H9 (cell line): Measurements from ENCODE around the gene HYDIN. TPM values are rescaled to one million over a fixed set of nuclear protein-coding genes. Genes with fewer than 3 reads are reported as not detected.
"Not testable (repeated sequence)": the region's sequence is repeated elsewhere in the genome, so short reads cannot be mapped to it uniquely, and the experiment has no call there.

Source experiments
- DNase-seq: peaks from one replicate; pipeline ENCODE4 v3.0.0-alpha.2; 2017
- H2AFZ ChIP-seq: one replicate; pipeline ENCODE4 v1.6.1; 2013; ENCODE audit warnings: mild to moderate bottlenecking, low read length, control low read depth, moderate library complexity
- H2AK5ac ChIP-seq: 2 replicates; pipeline ENCODE4 v1.6.1; 2013; ENCODE audit warnings: low read length, control low read depth, mixed read lengths; ENCODE audit not compliant: insufficient read length
- H2BK120ac ChIP-seq: one replicate; pipeline ENCODE4 v1.6.1; 2013; ENCODE audit warnings: low read depth, mild to moderate bottlenecking, low read length, control low read depth, inconsistent platforms; ENCODE audit not compliant: poor library complexity, severe bottlenecking
- H2BK12ac ChIP-seq: 2 replicates; pipeline ENCODE4 v1.6.1; 2013; ENCODE audit warnings: low read length, control low read depth, mixed read lengths, low read depth; ENCODE audit not compliant: insufficient read length
- H2BK15ac ChIP-seq: 2 replicates; pipeline ENCODE4 v1.6.1; 2013; ENCODE audit warnings: low read depth, low read length, control low read depth
- H2BK20ac ChIP-seq: one replicate; pipeline ENCODE4 v1.6.1; 2013; ENCODE audit warnings: low read depth, mild to moderate bottlenecking, low read length, control low read depth, inconsistent platforms; ENCODE audit not compliant: poor library complexity, severe bottlenecking
- H2BK5ac ChIP-seq: 2 replicates; pipeline ENCODE4 v1.6.1; 2013; ENCODE audit warnings: low read length, control low read depth, mixed read lengths; ENCODE audit not compliant: insufficient read length
- H3K14ac ChIP-seq: 2 replicates; pipeline ENCODE4 v1.6.1; 2013; ENCODE audit warnings: low read length, control low read depth; ENCODE audit not compliant: insufficient read depth
- H3K18ac ChIP-seq: 2 replicates; pipeline ENCODE4 v1.6.1; 2013; ENCODE audit warnings: low read depth, mild to moderate bottlenecking, mixed read lengths, low read length, control low read depth; ENCODE audit not compliant: insufficient read length
- H3K23ac ChIP-seq: 2 replicates; pipeline ENCODE4 v1.6.1; 2013; ENCODE audit warnings: low read length, control low read depth, mixed read lengths, low read depth; ENCODE audit not compliant: insufficient read length
- H3K23me2 ChIP-seq: 2 replicates; pipeline ENCODE4 v1.6.1; 2013; ENCODE audit warnings: low read depth, mild to moderate bottlenecking, mixed read lengths, low read length, control low read depth; ENCODE audit not compliant: insufficient read length, poor library complexity, severe bottlenecking
- H3K27ac ChIP-seq: 2 replicates; pipeline ENCODE4 v1.5.1; 2013; ENCODE audit warnings: low read length, control low read depth, mixed read lengths, low read depth; ENCODE audit not compliant: insufficient read length
- H3K27me3 ChIP-seq: 2 replicates; pipeline ENCODE4 v1.6.1; 2013; ENCODE audit warnings: low read length, control low read depth, inconsistent platforms; ENCODE audit not compliant: insufficient read depth
- H3K4ac ChIP-seq: 2 replicates; pipeline ENCODE4 v1.6.1; 2013; ENCODE audit warnings: low read depth, mild to moderate bottlenecking, control low read depth, inconsistent platforms, low read length, moderate library complexity
- H3K4me1 ChIP-seq: 2 replicates; pipeline ENCODE4 v1.6.1; 2013; ENCODE audit warnings: low read length, control low read depth, inconsistent platforms; ENCODE audit not compliant: insufficient read depth
- H3K4me2 ChIP-seq: 2 replicates; pipeline ENCODE4 v1.6.1; 2013; ENCODE audit warnings: low read length, control low read depth, mixed read lengths; ENCODE audit not compliant: insufficient read length, insufficient read depth
- H3K56ac ChIP-seq: 2 replicates; pipeline ENCODE4 v1.6.1; 2013; ENCODE audit warnings: low read depth, mild to moderate bottlenecking, mixed read lengths, low read length, control low read depth; ENCODE audit not compliant: insufficient read length
- H3K79me1 ChIP-seq: 2 replicates; pipeline ENCODE4 v1.6.1; 2013; ENCODE audit warnings: low read depth, mild to moderate bottlenecking, moderate library complexity, low read length, control low read depth, inconsistent platforms; ENCODE audit not compliant: insufficient read depth, poor library complexity, severe bottlenecking
- H3K79me2 ChIP-seq: 2 replicates; pipeline ENCODE4 v1.6.1; 2013; ENCODE audit warnings: low read length, control low read depth, inconsistent platforms; ENCODE audit not compliant: insufficient read depth
- H3K9ac ChIP-seq: 2 replicates; pipeline ENCODE4 v1.6.1; 2013; ENCODE audit warnings: low read length, control low read depth, mixed read lengths; ENCODE audit not compliant: insufficient read length; ENCODE audit errors: extremely low read depth
- H3K9me3 ChIP-seq: one replicate; pipeline ENCODE4 v1.6.1; 2013; ENCODE audit warnings: low read depth, low read length, inconsistent platforms; ENCODE audit not compliant: control insufficient read depth
- H3T11ph ChIP-seq: one replicate; pipeline ENCODE4 v1.6.1; 2013; ENCODE audit warnings: mild to moderate bottlenecking, low read length, control low read depth, inconsistent platforms
- H4K20me1 ChIP-seq: one replicate; pipeline ENCODE4 v1.6.1; 2013; ENCODE audit not compliant: control insufficient read depth, insufficient read length, insufficient read depth
- H4K5ac ChIP-seq: 2 replicates; pipeline ENCODE4 v1.6.1; 2013; ENCODE audit warnings: low read depth, mild to moderate bottlenecking, mixed read lengths, low read length, control low read depth; ENCODE audit not compliant: insufficient read length
- H4K8ac ChIP-seq: replicated peaks from 2 replicates; pipeline ENCODE4 v1.6.1; 2013; ENCODE audit warnings: low read length, control low read depth, mixed read lengths, low read depth; ENCODE audit not compliant: insufficient read length
- H4K91ac ChIP-seq: 2 replicates; pipeline ENCODE4 v1.6.1; 2013; ENCODE audit warnings: low read depth, mild to moderate bottlenecking, moderate library complexity, mixed read lengths, low read length, control low read depth; ENCODE audit not compliant: insufficient read length
- H3K27ac Mint-ChIP-seq, 3 experiments: 2 replicates in 2 of 3; 3 replicates in 1 of 3; pipeline ENCODE4 v1.8.0; 2020 to 2021; ENCODE audit warnings: mixed read lengths in 3 of 3, mild to moderate bottlenecking in 1 of 3, moderate library complexity in 1 of 3
- H3K27me3 Mint-ChIP-seq: 2 replicates; pipeline ENCODE4 v1.8.0; 2021; ENCODE audit warnings: low read depth, mild to moderate bottlenecking, moderate library complexity, mixed read lengths
- H3K36me3 Mint-ChIP-seq, 3 experiments: 2 replicates in 2 of 3; 3 replicates in 1 of 3; pipeline ENCODE4 v1.8.0; 2020 to 2021; ENCODE audit warnings: low read depth in 3 of 3, mixed read lengths in 3 of 3; ENCODE audit not compliant: insufficient read depth in 1 of 3
- H3K4me1 Mint-ChIP-seq, 2 experiments: 2 replicates each; pipeline ENCODE4 v1.8.0; 2020; ENCODE audit warnings: mixed read lengths in 2 of 2
- H3K4me3 Mint-ChIP-seq, 2 experiments: 2 replicates in 1 of 2; 3 replicates in 1 of 2; pipeline ENCODE4 v1.8.0; 2020 to 2021; ENCODE audit warnings: mild to moderate bottlenecking in 2 of 2, mixed read lengths in 2 of 2, moderate library complexity in 1 of 2
- H3K9me3 Mint-ChIP-seq, 2 experiments: 2 replicates in 1 of 2; 3 replicates in 1 of 2; pipeline ENCODE4 v1.8.0; 2020; ENCODE audit warnings: mild to moderate bottlenecking in 2 of 2, mixed read lengths in 2 of 2, moderate library complexity in 1 of 2
- WGBS: extraction: QIAGEN DNeasy Blood & Tissue Kit; methylation state at CpG from one replicate; pipeline ENCODE4 v1.1.7; 2013; ENCODE audit warnings: missing lambda C conversion rate, low lambda C conversion rate, mixed read lengths; ENCODE audit not compliant: insufficient read length; ENCODE audit errors: extremely low coverage; 5-methylcytosine and 5-hydroxymethylcytosine counted together
- total RNA-seq: library from RNA; stranded (reverse); gene quantifications from 2 replicates; pipeline ENCODE4 v1.2.1, GENCODE V29; 2021

Gene HYDIN
- total RNA-seq, 1 experiment from 2014 or later, result 1.7 TPM

GRCh38 chr16:71050307-71050706 is 180.2 kb downstream of the HYDIN start:
- no CpG with 5 or more reads among the region's 2 CpGs for WGBS
- not testable (repeated sequence) for H3K79me1 ChIP-seq

GRCh38 chr16:71039368-71040111 is 191.0 kb downstream of the HYDIN start:
- not testable (repeated sequence) for DNase-seq, H3K56ac ChIP-seq, H2BK20ac ChIP-seq, H4K8ac ChIP-seq, H3K9ac ChIP-seq, H3K9me3 Mint-ChIP-seq, H3T11ph ChIP-seq, H2BK12ac ChIP-seq, H3K27ac ChIP-seq, H3K9me3 ChIP-seq, H3K4me1 Mint-ChIP-seq, H4K20me1 ChIP-seq, H2BK15ac ChIP-seq, H3K4me3 Mint-ChIP-seq, H2BK120ac ChIP-seq, H3K4ac ChIP-seq, H3K23me2 ChIP-seq, H2BK5ac ChIP-seq, H3K18ac ChIP-seq, H3K23ac ChIP-seq, H3K27me3 ChIP-seq, H3K79me1 ChIP-seq, H3K79me2 ChIP-seq, H3K4me2 ChIP-seq, H3K4me1 ChIP-seq, H3K36me3 Mint-ChIP-seq, H3K27ac Mint-ChIP-seq, H3K14ac ChIP-seq, H2AFZ ChIP-seq, H4K5ac ChIP-seq, H3K27me3 Mint-ChIP-seq, H4K91ac ChIP-seq, H2AK5ac ChIP-seq
- no CpG with 5 or more reads among the region's 11 CpGs for WGBS

More at GRCh38 chr16:71050307-71050706, 180.2 kb downstream of the HYDIN start:
- H3K18ac ChIP-seq, H4K5ac ChIP-seq, H3K4me1 ChIP-seq, H2BK15ac ChIP-seq, H4K91ac ChIP-seq, H3K27me3 ChIP-seq, H2AFZ ChIP-seq, H3K14ac ChIP-seq, H2BK12ac ChIP-seq, H3K27me3 Mint-ChIP-seq, H3K79me2 ChIP-seq, H3K23ac ChIP-seq, H3K36me3 Mint-ChIP-seq, H2AK5ac ChIP-seq, H4K8ac ChIP-seq, H3K23me2 ChIP-seq, H4K20me1 ChIP-seq, H3K4me2 ChIP-seq, H2BK120ac ChIP-seq, H3K4me3 Mint-ChIP-seq, H3K56ac ChIP-seq, H3K9me3 Mint-ChIP-seq, H3K4me1 Mint-ChIP-seq, H3T11ph ChIP-seq, H3K9ac ChIP-seq, H2BK20ac ChIP-seq, H3K27ac ChIP-seq, DNase-seq, H3K9me3 ChIP-seq, H3K4ac ChIP-seq, H3K27ac Mint-ChIP-seq, H2BK5ac ChIP-seq: not testable (repeated sequence)
